NT2/D1 (cell line): ENCODE measurements around the gene CARD11.

Experiments used
- SUZ12 ChIP-seq: IDR thresholded peaks from 2 replicates; pipeline ENCODE4 v1.6.1; 2011; ENCODE audit not compliant: insufficient read length, insufficient read depth; ENCODE audit errors: extremely low read depth
- YY1 ChIP-seq: IDR thresholded peaks from 2 replicates; pipeline ENCODE4 v1.6.1; 2011; ENCODE audit not compliant: insufficient read length, insufficient read depth
- ZNF274 ChIP-seq: IDR thresholded peaks from 2 replicates; pipeline ENCODE4 v1.6.1; 2011; ENCODE audit warnings: mild to moderate bottlenecking, low read depth, low read length

- TF ChIP-seq YY1 (no peak), ZNF274 (no peak), SUZ12 (no peak)
Measured at GRCh38 chr7:2872296-2872874, 171.3 kb downstream of the CARD11 start.
